ENCODE results near the gene NXPE1.

- TF ChIP-seq SUZ12 (IDR thresholded peaks at IDR 0.05; ENCODE audit: extremely low read depth, insufficient read depth, insufficient read length) (no peak), ZNF274 (IDR thresholded peaks at IDR 0.05; ENCODE audit: low read depth, low read length) (no peak)
Observed at GRCh38 chr11:114556135-114556534, 3.5 kb downstream of the NXPE1 start.
